Lung microvascular endothelial cell (primary cell): ENCODE results near the gene CAPN9. TPM values are rescaled to one million over a fixed set of nuclear protein-coding genes. Genes with fewer than 3 reads are reported as not detected.
"Not testable (repeated sequence)": the region's sequence is repeated elsewhere in the genome, so short reads cannot be mapped to it uniquely, and the experiment has no call there.

Experiments used
- DNase-seq, 2 donors: peaks; one replicate each; pipeline versions ENCODE4 v3.0.0 to v3.0.0-alpha.2; 2010; ENCODE audit warnings: low read depth in 2 of 2
- total RNA-seq: library from RNA; depleted of rRNA; stranded (reverse); fragments of >200 nt; gene quantifications from 2 replicates; pipeline ENCODE4 v1.2.1, GENCODE V29; 2014

The CAPN9 gene
- total RNA-seq, 1 donor from 2014 or later = not detected

DNA sequence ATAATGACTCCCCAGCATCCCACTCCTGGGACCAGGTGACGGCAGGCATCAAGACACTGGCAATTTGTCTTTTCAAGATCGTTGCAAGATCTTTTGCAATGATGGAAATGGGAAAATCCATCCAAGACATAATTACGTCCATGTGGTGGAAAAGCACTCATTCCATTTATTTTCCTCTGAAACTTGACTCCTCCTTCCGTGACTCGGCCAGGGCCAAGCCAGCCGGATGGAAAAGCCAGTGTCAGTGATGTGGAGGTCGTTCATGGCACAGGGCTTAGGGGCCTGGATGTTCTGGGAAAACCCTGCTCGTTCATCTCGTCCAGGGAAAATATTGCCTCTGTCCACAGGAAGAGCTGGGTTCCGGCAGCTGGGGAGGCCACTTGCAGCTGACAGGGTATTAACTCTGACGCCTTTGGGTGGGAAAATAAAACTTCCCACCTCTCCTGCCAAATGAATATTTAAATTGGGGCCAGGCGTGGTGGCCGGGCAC is 74.9 kb downstream of the CAPN9 start:
- peak; percentile 17 to 96 for DNase-seq

DNA sequence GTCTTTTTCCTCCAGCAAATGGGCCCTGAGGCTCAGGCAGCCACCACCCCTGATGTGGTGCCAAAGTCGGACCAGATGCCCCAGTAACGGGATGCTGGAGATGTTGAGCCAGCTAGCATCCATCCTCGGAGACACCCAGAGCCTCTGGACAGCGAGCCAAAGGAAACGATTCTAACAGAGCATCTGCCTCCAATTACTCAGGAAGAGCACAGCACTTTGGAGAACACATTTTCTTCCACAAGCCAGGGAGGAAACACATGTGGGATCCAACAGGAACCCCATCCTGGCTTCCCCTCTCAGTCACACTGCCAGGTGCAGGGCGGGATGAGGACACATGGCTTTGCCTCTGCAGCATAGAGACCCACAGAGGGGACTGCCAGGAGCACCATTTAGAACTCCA is 76.2 kb downstream of the CAPN9 start:
- peak; percentile 46 to 91 for DNase-seq

DNA sequence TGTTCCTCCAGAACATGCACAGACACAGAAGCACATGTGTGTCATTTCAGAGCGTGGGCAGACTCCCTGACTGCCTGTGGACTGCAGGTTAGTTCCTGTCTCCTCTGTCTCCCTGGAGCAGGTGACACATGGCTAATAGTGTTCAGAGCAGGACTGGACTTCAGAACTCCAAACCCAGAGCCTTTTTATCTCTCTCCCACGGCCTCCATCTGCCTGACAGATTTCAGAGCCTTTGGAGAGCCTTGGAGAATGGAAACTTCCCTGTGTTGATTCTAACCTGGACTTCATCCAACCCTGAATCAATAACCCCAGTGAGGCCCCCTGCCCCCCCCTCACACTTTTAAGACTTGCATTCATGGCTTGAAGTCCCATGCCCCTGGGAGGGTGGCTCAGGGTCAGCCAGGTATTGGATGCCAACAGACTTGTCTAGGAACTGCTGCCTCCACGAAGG is 76.8 kb downstream of the CAPN9 start:
- DNase-seq = no peak

DNA sequence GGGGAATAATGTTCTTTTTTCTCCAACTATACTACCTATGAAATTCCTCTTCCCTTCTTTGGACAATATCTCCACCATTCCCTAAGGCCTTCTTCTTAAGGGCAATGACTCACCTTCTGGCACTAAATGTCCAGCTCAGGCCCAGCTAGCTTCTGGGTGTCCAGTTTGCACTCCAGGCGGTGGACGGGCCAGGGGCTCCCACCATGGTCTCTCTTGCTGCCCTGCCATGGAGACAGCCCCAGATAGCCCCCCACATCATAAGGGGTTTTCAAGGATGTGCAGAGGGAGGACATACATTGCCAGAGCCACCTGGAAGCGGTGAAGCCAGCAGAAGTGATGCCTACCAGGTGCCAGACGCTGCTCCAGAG is 77.3 kb downstream of the CAPN9 start:
- DNase-seq = no peak

DNA sequence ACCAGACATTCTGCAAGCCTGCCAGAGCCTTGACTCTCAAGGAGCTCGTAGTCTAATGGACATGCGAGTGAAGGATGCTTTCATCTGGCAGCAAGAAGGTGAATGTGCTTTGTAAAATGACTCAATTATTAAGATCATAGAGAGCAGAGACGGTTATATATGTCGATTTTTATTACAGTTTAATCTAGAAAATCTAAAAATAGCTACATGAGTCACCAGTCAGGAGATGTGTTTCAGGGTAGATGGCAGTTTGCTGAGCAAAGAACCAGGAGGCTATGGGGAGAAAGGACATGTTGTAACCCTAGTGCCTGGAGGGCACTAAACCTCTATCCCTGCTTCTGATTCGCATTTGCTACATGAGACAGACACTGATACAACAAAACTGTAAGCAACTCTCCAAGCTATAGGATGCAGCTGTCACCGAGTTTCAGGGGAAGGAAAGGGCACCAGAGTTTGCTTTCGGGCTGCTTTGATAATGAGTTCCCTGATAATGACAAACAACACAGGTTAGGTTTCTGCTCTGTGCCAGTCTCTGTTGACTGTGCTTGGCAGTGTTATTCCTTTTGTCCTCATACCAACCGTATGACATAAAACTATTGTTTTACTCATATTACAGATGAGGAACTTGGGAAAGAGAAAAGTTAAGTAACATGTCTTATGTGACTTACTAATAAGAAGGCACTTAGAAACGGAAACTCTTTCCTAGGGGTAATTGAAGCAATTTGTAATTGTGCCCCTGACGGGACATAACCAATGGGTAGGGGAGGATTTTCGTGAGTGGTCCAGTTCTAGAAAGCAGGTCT is 77.9 kb downstream of the CAPN9 start:
- DNase-seq = peak; percentile 31 to 61

DNA sequence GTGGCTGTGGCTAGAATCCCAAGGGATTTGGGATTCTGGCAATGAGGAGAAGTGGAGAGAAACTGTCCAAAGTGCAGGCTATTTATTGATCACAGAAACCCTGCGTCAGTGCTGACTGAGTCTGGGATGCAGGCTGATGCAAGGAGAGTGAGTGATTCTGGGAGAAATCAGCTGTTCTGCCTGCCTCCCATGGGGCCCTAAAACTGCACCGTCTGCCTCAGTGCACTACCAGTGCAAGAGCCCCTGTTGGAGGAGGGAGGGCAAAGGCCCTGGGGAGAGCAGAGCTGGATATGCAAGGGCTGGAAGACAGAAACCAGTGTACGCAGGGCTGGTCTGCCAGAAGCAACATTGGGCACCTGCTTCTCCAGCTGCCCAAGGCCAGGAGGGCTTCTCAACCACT is 78.6 kb downstream of the CAPN9 start:
- no peak for DNase-seq

DNA sequence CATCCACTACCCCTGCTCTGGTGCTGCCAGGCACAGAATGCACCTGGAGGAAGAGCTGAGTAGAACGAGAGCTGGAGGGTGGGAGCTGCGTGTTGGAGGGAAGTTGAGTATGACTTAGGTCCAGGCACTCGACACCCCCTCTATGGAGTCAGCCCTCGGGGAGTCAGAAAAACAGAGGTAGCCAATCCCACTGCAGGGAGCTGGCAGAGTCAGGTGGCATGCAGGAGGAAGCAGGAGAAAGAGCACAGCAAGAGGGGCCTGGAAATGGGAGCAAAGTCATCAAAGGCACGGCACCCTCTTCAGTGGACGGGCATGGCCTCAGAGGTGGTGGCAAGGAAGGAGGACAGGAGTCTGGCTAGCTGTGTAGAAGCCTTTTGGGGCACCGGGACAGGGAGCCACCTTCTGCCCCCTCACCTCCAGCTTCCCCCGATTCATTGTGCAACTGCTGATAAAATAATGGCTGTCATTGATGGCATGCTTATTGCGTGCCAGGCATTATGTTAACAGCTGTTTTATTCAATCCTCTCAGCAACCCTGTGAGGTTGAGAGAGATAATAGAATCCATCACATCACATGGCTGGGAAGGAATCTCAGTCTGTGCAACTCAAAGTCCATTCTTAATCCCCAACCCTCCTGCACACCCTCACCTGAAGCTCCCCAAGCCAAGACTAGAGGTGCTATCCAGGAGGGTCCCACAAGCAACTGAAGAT is 79.1 kb downstream of the CAPN9 start:
- peak in 1 of 2 donors; percentile 37 for DNase-seq

DNA sequence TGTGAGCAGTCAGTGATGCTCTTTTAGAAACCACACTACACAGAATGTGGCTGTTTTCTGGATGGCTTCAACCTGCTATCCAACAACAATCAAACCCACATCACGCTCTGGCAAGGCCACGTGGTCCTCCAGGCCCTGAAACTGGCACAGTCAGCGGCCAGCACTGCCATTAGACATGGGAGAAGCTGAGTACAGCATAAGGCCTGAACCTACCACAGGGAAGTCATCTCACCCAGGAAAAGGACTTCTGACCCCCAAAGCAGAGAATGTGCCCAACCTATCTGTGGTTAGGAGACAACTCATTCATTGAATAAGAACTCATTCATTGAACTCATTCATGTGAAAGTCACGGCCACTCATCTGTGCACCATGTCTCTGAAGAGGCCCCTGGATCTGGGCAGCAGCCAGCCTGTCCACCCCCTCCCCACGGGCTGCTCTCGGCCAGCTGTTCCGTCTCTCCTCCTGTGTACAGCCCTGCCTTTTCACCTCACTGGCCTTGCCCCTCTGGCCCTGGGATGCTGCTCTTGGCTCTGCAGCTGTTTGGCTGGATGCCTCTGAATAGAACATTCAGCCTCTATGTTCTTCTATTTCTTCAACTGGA is 80.0 kb downstream of the CAPN9 start:
- DNase-seq = no peak

DNA sequence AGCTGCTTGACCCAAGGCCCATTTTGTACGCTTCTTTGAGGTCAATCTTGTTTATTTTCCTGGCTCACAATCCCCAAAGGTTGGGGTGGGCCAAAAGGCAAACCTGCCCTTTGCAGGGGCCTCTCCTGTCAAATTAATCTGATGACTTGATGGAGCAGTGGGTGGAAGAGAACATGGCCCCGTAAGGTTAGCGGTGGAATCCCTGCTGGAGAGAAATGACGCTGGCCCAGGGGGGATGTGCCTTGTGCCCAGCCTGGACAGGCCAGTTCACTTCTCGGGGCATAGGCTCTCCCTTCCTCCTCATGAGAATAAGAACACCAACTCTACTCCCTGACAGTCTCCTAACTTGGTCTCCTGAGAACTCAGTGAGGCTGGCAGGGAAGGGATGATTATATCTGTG is 80.6 kb downstream of the CAPN9 start:
- DNase-seq = no peak

DNA sequence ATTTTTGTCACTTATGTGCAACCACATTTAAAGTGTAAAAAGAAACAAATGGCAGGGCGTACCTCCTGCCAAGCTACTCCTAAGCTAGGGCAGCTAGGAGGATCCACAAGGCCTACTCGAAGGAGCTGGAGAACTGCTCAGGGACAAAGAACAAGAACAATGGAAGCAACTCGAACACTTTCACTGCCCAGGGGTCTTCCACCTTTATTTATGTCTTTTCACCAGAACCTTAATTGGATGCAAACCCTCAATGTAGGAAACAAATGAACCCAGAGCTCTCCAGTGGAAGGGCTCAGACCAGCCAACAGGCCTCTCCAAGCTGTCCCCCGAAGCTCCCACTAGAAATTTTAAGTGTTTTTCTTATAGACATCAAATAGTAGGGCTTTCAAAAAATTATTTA is 81.2 kb downstream of the CAPN9 start:
- DNase-seq = no peak

DNA sequence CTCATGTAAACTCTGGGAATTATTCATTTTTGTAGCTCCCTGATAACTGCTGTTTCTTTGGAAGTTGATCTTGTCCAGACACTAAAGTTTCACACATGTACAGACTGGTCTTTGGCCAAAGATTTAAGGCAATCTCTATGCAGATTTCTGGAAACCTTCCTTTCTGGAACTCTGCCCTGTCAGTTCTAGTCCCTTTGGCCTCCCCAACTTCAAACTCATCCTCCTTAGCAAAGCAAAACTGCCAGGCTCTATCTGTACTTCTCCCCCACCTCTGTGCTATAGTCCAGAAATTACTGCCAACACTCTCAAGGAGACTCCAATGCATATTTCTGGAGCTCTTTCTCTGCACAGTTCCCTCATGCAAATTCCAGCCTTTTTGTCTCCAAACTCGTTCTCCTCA is 84.6 kb downstream of the CAPN9 start:
- no peak for DNase-seq

DNA sequence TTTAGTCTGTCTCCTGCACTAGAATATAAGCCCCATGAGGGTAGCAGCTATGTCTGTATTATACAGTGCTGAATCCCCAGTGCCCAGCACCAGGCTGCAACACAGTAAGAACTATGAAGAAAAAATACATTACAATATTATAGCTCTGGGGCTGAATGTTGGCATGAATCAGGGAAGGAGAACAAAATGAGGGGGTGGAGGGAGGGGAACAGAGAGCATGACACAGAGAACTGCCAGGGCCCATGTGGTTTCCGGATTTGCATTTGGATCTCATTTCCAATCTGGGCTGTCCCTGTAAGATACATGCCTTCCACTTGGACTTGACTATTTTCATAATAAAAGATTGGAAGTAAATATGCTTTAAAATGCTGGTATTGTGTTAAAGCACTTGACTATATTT is 85.3 kb downstream of the CAPN9 start:
- no peak for DNase-seq

DNA sequence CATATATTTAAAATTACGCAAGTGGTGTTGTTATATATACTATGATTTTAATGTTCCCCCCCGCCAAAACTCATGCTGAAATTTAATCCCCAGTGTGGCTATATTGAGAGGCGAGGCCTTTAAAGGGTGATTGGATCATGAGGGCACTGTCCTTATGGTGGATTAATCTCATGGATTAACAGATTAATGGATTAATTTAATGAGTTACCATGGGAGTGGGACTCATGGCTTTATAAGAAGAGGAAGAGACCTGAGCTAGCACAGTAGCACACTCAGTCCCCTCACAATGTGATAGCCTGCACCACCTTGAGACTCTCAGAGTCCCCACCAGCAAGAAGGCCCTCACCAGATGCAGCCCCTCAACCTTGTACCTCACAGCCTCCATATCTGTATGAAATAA is 86.3 kb downstream of the CAPN9 start:
- DNase-seq = no peak

DNA sequence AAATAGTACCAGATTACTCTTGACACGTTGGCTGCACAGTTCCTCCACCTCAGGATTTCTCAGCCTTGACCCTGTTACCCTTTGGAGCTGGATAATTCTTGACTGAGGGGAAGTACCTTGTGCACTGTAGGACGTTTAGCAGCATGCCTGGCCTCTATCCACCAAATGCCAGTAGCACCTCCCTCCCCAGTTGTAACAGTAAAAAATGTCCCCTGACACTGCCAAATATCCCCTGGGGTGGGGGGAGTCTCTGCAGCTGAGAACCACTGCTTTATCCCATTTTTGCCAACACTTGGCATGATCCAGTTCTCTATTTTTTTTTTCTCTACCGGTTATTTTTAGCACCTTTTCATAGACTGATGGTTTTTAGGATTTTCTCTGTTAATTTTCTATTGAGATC is 87.1 kb downstream of the CAPN9 start:
- no peak for DNase-seq

DNA sequence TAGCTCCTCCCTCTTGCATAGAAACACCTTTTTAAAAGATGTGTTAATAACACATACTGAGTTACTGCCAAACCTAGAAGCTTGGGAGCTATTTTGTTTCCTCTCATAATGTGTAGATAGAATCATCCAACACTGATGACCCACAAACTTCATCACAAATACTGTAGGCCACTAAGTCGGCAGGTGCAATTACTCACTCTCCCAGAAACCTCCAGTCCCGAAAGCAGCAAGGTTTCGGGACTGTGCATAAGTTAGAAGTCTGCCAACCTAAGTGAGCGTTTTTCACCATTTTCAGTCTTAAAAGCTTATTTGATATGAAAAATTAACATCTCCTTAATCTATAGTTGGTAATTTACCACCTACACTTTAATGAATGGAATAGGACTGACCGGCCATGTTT is 89.2 kb downstream of the CAPN9 start:
- DNase-seq = no peak

DNA sequence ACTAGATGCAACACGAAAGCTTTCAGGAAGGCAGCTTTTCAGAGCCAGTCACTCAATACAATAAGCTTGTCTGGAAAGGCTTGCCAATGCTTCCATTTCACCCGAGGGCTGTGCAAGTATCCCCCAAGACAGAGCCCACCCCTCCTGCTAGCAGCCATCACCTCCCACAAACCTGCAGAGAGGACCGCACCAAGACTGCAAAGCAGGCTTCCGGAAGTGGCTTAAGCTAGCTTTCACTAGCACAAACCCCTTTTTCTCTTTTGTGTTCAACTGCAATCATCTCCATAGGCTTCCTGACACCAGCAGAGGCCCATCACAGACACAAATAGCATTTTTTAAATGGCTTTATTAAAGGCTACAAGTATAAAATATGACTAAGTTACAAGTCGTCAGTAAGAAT is 89.6 kb downstream of the CAPN9 start:
- DNase-seq = no peak

DNA sequence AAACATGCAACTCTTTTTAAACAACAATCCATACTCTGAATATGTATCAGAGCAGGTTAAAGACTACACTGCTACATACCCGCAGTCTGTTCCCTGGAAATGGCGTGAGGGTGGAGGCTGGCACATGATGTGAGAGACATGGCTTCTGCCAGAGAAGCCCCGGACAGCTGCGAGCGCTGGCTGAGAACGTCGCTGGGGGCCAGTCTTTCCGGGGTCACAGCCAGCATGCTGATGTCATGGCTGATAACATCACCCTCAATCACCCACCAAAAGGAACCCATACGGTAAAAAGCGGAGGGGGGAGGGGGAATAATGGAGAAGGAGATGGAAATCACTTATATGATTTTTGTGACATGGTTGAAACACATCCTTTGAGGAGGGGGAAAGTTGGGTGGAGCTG is 92.0 kb downstream of the CAPN9 start:
- DNase-seq = no peak

DNA sequence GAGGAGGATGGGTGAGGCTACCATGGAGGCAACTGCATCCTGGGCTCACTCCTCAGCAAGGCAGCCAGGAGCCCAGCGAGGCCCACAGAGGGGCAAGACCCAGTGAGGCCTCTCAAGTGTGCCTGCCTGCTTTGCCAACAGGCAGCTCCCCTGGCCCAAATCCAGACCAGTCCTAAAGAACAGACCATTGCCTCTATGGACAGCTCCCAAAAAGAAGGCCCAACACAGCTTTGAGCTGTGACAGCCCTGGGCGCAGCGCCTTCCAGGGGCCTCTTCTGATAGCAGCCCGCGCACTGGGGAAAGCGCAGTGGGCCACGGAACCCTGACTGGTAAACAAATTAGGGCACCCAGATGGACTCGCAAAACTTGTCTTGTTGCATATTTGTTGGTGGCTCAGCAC is 95.6 kb downstream of the CAPN9 start:
- DNase-seq = no peak

DNA sequence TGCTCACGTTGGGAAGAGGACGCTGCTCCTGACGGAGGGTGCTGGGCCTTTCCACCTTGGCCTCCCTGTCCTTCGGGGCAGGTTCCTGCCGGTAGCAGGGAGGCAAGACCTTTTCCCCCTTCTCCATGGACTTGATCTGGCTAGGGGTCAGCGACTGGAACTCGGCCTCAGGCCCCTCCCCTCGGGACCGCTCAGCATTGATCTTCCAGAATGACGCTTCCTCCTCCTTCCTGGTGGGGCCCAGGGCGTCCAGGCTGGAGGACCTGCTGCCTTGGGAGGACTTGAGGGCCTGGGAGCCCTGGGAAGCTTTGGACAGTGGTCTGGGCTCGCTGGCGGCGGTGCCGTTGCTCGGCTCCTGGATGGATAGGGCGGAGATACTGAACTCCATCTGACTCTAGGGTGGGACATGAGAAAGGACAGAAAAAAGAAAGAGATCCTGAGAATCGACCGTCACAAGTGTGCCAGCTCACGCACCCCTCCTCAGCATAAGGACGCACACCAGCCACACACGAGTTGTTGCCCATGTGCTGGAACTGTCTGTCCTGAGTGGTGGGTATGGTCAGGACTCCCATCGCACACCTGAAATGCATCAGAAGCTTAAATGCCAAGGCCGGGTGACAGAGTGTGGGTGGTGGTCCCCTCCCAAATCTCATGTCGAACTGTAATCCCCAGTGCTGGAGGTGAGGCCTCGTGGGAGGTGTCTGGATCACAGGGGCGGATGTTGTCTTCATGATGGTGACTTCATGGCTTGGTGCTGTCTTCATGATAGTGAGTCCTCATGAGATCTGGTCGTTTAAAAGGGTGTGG is 96.5 kb downstream of the CAPN9 start:
- DNase-seq = no peak

DNA sequence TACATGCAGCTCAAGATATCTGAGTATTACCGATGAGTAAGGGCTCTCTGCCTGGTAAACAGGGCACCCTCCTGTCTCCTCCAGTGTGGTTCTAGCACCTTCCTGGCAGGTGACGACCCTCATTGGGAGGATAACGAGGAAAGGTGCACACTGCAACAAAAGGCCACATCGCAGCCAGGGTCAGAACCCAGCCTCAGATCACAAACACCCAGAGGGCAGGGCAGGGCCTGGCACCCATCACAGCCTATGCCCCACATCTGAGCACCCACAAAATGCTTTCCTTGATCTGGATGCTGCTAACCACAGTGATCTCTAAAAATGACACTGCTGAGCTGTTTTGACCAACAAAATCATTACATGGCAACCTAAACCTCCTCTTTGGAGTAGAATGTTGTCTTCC is 97.4 kb downstream of the CAPN9 start:
- no peak for DNase-seq

DNA sequence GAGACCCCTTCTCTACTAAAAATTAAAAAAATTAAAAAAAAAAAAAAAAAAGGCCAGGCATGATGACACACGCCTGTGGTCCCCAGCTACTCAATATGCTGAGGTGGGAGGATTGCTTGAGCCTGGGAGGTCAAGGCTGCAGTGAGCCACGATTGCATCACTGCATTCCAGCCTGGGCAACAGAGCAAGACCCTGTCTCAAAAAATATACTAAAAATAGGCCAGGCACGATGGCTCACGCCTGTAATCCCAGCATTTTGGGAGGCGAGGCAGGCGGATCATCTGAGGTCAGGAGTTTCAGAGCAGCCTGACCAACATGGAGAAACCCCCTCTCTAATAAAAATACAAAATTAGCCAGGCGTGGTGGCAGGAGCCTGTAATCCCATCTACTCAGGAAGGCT is 98.0 kb downstream of the CAPN9 start:
- not testable (repeated sequence) for DNase-seq

DNA sequence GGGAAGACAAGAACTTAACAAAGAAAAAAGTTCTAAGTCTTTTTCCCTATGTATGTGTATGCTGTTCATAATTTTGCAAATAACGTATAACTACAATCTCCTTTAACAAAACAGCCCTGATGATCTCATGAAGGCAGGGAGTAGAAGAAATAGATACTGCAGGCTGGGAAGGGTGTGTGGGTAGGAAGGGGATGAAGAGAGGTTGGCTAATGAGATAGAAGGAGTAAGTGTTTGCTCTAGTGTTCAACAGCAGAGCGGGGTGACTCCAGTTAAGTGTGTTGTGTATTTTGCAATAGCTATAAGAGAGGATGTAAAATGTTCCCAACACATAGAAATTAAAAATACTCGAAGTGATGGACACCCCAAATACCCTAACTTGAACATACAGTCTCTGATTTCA is 101.0 kb downstream of the CAPN9 start:
- DNase-seq = no peak
